Spinal cord (tissue), 10 donors: ENCODE measurements around the gene SEL1L. TPM values are rescaled to one million over a fixed set of nuclear protein-coding genes. Genes with fewer than 3 reads are reported as not detected.

ENCODE experiments used
- DNase-seq, 6 donors: peaks; one replicate each; pipeline versions ENCODE4 v3.0.0 to v3.0.0-alpha.2; 2013 to 2015; ENCODE audit warnings: low spot score in 6 of 6, low read depth in 4 of 6
- H3K27ac ChIP-seq: one replicate; pipeline ENCODE4 v1.5.1; 2013; ENCODE audit warnings: low read depth, low read length, control low read depth
- H3K27me3 ChIP-seq: one replicate; pipeline ENCODE4 v1.6.1; 2013; ENCODE audit warnings: low read length; ENCODE audit not compliant: control insufficient read depth, insufficient read depth
- H3K36me3 ChIP-seq: one replicate; pipeline ENCODE4 v1.6.1; 2013; ENCODE audit warnings: low read length; ENCODE audit not compliant: control insufficient read depth, insufficient read depth
- H3K4me1 ChIP-seq: one replicate; pipeline ENCODE4 v1.6.1; 2013; ENCODE audit warnings: low read length; ENCODE audit not compliant: control insufficient read depth, insufficient read depth
- H3K4me3 ChIP-seq: one replicate; pipeline ENCODE4 v1.5.1; 2013; ENCODE audit warnings: low read depth, low read length, control low read depth
- H3K9me3 ChIP-seq: one replicate; pipeline ENCODE4 v1.6.1; 2013; ENCODE audit warnings: low read length; ENCODE audit not compliant: control insufficient read depth, insufficient read depth
- WGBS: methylation state at CpG from one replicate; pipeline ENCODE4 v1.1.5; 2013; ENCODE audit warnings: missing lambda C conversion rate; ENCODE audit not compliant: insufficient coverage; 5-methylcytosine and 5-hydroxymethylcytosine counted together
- polyA plus RNA-seq, 2 donors: library from polyadenylated mRNA; unstranded; fragments of 120-200 nt; gene quantifications; one replicate each; pipeline ENCODE4 v1.2.1, GENCODE V29; 2013; ENCODE audit not compliant: insufficient read length in 2 of 2
- total RNA-seq, 2 donors: library from RNA; depleted of rRNA in 1 of 2; stranded (reverse); fragments of 120-200 nt in 1 of 2; fragments of >200 nt in 1 of 2; gene quantifications; one replicate each; pipeline versions ENCODE4 v1.2.3 to v1.2.4, GENCODE V29; 2013 to 2014
- donor health status: healthy.

Gene SEL1L
- total and polyA plus RNA-seq, 4 donors = 34.2 to 82.7 (median 48.7) TPM

GRCh38 chr14:81485372-81485771 lies 48.3 kb downstream of the SEL1L start:
- H3K4me3 ChIP-seq = no peak overlapping the region
- H3K4me1 ChIP-seq = no peaks in the 10 kb centered on the region
- no peak overlapping the region for H3K27ac ChIP-seq
- H3K9me3 ChIP-seq = no peaks in the 10 kb centered on the region
- H3K27me3 ChIP-seq = no peaks in the 10 kb centered on the region
- DNase-seq = no peak
- WGBS = 100% methylated on average over 2 of the region's 7 CpGs
- H3K36me3 ChIP-seq = peaks cover 20% of the 10 kb centered on the region

- Histone ChIP-seq H3K27me3 (no peaks in the 10 kb centered on the region), H3K9me3 (no peaks in the 10 kb centered on the region), H3K4me1 (no peaks in the 10 kb centered on the region), H3K27ac (no peak overlapping the region), H3K36me3 (peaks cover 21% of the 10 kb centered on the region), H3K4me3 (no peak overlapping the region)
- WGBS = 100% methylated on average over 1 of the region's 4 CpGs
- peak in 1 of 6 donors; percentile 50 for DNase-seq
These were observed 49.5 kb downstream of the SEL1L start for GRCh38 chr14:81484120-81484519.

GRCh38 chr14:81480741-81481140 lies 52.9 kb downstream of the SEL1L start:
- DNase-seq = no peak
- 75% methylated on average over 3 of the region's 5 CpGs for WGBS
- Histone ChIP-seq H3K27ac (no peak overlapping the region), H3K4me3 (no peak overlapping the region), H3K36me3 (peaks cover 16% of the 10 kb centered on the region), H3K9me3 (no peaks in the 10 kb centered on the region), H3K27me3 (no peaks in the 10 kb centered on the region), H3K4me1 (no peaks in the 10 kb centered on the region)

GRCh38 chr14:81478446-81478845 lies 55.2 kb downstream of the SEL1L start:
- Histone ChIP-seq H3K4me1 (no peaks in the 10 kb centered on the region), H3K4me3 (no peak overlapping the region), H3K36me3 (peaks cover 12% of the 10 kb centered on the region), H3K9me3 (no peaks in the 10 kb centered on the region), H3K27me3 (no peaks in the 10 kb centered on the region), H3K27ac (no peak overlapping the region)
- no peak for DNase-seq
- WGBS = 92% methylated on average over 2 of the region's 3 CpGs

GRCh38 chr14:81476816-81477215 lies 56.8 kb downstream of the SEL1L start:
- Histone ChIP-seq H3K27ac (no peak overlapping the region), H3K27me3 (no peaks in the 10 kb centered on the region), H3K9me3 (no peaks in the 10 kb centered on the region), H3K4me3 (no peak overlapping the region), H3K4me1 (no peaks in the 10 kb centered on the region), H3K36me3 (peaks cover 12% of the 10 kb centered on the region)
- 78% methylated on average over 3 of the region's 5 CpGs for WGBS
- DNase-seq = no peak

GRCh38 chr14:81474685-81475324 lies 58.8 kb downstream of the SEL1L start:
- no CpG with 5 or more reads among the region's 5 CpGs for WGBS
- DNase-seq = no peak
- no peak overlapping the region for H3K27ac ChIP-seq
- H3K4me1 ChIP-seq = no peaks in the 10 kb centered on the region
- peaks cover 4% of the 10 kb centered on the region for H3K36me3 ChIP-seq
- no peaks in the 10 kb centered on the region for H3K27me3 ChIP-seq
- no peaks in the 10 kb centered on the region for H3K9me3 ChIP-seq
- no peak overlapping the region for H3K4me3 ChIP-seq

- H3K4me3 ChIP-seq = no peak overlapping the region
- no peaks in the 10 kb centered on the region for H3K9me3 ChIP-seq
- H3K4me1 ChIP-seq = no peaks in the 10 kb centered on the region
- no peak for DNase-seq
- no CpG with 5 or more reads among the region's 2 CpGs for WGBS
- H3K36me3 ChIP-seq = peaks cover 4% of the 10 kb centered on the region
- no peak overlapping the region for H3K27ac ChIP-seq
- H3K27me3 ChIP-seq = no peaks in the 10 kb centered on the region
These were observed 59.5 kb downstream of the SEL1L start for GRCh38 chr14:81474148-81474492.

GRCh38 chr14:81473456-81474147 lies 60.1 kb downstream of the SEL1L start:
- no peak overlapping the region for H3K27ac ChIP-seq
- no peaks in the 10 kb centered on the region for H3K4me1 ChIP-seq

GRCh38 chr14:81472096-81472800 lies 61.4 kb downstream of the SEL1L start:
- H3K36me3 ChIP-seq = peaks cover 4% of the 10 kb centered on the region
- H3K27me3 ChIP-seq = no peaks in the 10 kb centered on the region
- H3K4me3 ChIP-seq = no peak overlapping the region
- WGBS = 86% methylated on average over 1 of the region's 3 CpGs
- no peak overlapping the region for H3K27ac ChIP-seq
- DNase-seq = no peak
- H3K4me1 ChIP-seq = no peaks in the 10 kb centered on the region
- no peaks in the 10 kb centered on the region for H3K9me3 ChIP-seq

More at GRCh38 chr14:81473456-81474147, 60.1 kb downstream of the SEL1L start:
- Histone ChIP-seq H3K27me3 (no peaks in the 10 kb centered on the region), H3K9me3 (no peaks in the 10 kb centered on the region), H3K4me3 (no peak overlapping the region), H3K36me3 (peaks cover 4% of the 10 kb centered on the region)
- no peak for DNase-seq
- no CpG with 5 or more reads among the region's 3 CpGs for WGBS
